Thyroid gland (tissue), 4 donors: ENCODE data around the gene SLITRK4.

Experiments used
- POLR2A ChIP-seq, 2 donors: fragments of 450-650 bp; IDR thresholded peaks; one replicate each; pipeline ENCODE4 v1.6.1; 2017; ENCODE audit warnings: antibody characterized with exemption in 2 of 2, mild to moderate bottlenecking in 2 of 2, moderate library complexity in 1 of 2
- TF ChIP-seq, protein P1 (sequence below), 6 experiments: fragments of 200-600 bp in 3 of 6; fragments of 450-650 bp in 3 of 6; sonication (generic) in 3 of 6; IDR thresholded peaks; one replicate each; pipeline ENCODE4 v1.5.1; 2016 to 2019; ENCODE audit warnings: antibody characterized with exemption in 6 of 6, mild to moderate bottlenecking in 2 of 6, inconsistent platforms in 1 of 6, moderate library complexity in 1 of 6

DNA sequence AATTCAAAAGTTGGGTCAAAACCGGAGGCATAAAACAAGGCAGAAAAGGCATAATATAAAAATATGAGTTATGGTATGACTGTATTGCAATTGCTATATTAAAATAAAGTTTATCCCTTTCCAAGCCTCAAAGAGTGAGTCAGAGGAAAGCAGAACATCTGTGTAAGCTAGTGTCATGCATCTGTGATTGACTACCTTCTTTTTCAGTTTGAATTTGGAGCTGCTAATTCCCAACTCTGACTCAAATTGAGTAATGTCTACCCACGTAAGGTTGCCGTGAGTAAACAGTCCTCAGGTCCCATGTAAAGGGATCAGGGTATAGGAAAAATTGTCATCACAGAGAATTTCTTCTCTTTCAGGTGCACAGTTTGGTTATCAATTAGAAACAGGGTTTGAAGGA, 6.5 kb upstream of the SLITRK4 start:
- TF ChIP-seq, protein P1, sequence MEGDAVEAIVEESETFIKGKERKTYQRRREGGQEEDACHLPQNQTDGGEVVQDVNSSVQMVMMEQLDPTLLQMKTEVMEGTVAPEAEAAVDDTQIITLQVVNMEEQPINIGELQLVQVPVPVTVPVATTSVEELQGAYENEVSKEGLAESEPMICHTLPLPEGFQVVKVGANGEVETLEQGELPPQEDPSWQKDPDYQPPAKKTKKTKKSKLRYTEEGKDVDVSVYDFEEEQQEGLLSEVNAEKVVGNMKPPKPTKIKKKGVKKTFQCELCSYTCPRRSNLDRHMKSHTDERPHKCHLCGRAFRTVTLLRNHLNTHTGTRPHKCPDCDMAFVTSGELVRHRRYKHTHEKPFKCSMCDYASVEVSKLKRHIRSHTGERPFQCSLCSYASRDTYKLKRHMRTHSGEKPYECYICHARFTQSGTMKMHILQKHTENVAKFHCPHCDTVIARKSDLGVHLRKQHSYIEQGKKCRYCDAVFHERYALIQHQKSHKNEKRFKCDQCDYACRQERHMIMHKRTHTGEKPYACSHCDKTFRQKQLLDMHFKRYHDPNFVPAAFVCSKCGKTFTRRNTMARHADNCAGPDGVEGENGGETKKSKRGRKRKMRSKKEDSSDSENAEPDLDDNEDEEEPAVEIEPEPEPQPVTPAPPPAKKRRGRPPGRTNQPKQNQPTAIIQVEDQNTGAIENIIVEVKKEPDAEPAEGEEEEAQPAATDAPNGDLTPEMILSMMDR (IDR thresholded peaks at IDR 0.05): no peak
- no peak for TF ChIP-seq POLR2A (IDR thresholded peaks at IDR 0.05)
